Measurements from ENCODE around the gene VWA3B.
"Not testable (repeated sequence)": the region's sequence is repeated elsewhere in the genome, so short reads cannot be mapped to it uniquely, and the experiment has no call there.

The VWA3B gene

GRCh38 chr2:98253461-98254070 is 166.6 kb downstream of the VWA3B start:
- DNase-seq (ENCODE audit: low read depth), result peak; percentile 17

DNA sequence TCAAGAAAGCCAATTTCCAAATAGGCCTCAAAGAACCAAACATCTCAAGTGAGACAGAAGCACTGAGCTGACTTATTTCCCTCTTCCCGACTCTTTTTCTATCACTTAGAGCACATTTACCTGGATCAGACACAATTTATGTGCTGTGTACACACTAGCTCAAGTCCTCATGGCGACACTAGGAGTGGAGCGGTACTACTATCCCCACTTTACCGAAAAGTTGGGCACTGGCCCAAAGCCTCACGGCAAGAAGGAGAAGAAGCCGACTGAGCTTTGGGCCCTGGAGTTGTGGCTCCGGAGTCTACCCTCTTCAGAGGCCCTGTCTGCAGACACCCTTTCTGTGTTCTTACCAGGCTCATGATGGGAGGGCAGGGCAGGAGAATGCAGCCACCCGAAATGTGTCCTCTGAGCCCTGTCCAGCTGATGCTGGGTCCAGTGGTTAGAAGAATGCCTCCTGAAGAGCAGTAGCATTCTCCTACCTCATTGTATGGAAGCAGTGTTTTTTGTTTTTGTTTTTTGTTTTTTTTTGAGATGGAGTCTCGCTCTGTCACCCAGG is 167.6 kb downstream of the VWA3B start:
- no peak for DNase-seq (ENCODE audit: low read depth)

- DNase-seq (ENCODE audit: low read depth), result no peak
These were observed 171.9 kb downstream of the VWA3B start for GRCh38 chr2:98258906-98259305.

- DNase-seq (ENCODE audit: low read depth), result no peak
These were observed 176.4 kb downstream of the VWA3B start for GRCh38 chr2:98263362-98263761.

GRCh38 chr2:98268225-98268624 is 181.3 kb downstream of the VWA3B start:
- not testable (repeated sequence) for DNase-seq (ENCODE audit: low read depth)

DNA sequence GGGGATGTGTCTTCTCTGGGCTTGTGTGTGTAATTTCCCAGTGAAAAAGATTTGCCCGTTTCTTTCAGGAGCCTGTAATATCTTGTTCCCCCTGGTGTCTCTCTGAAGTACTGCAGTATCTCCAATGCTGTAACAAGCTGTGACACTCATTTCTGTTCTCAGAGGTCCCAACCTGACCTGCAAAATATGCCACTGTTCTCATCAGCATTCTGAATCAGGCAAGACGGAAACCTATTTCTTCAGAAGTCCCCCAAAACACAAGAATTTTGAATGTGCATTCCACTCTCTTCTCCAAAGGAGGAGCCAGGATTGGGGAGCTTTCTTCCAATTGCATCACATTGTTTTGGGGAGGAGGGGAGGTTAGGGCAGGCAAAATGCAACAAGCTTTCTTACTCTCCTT is 182.3 kb downstream of the VWA3B start:
- peak; percentile 40 for DNase-seq (ENCODE audit: low read depth)

GRCh38 chr2:98269830-98270229 is 182.9 kb downstream of the VWA3B start:
- no peak for DNase-seq (ENCODE audit: low read depth)

GRCh38 chr2:98277162-98277859 is 190.3 kb downstream of the VWA3B start:
- no peak for DNase-seq (ENCODE audit: low read depth)

- no peak for DNase-seq (ENCODE audit: low read depth)
These were observed 191.1 kb downstream of the VWA3B start for GRCh38 chr2:98278074-98278473.

DNA sequence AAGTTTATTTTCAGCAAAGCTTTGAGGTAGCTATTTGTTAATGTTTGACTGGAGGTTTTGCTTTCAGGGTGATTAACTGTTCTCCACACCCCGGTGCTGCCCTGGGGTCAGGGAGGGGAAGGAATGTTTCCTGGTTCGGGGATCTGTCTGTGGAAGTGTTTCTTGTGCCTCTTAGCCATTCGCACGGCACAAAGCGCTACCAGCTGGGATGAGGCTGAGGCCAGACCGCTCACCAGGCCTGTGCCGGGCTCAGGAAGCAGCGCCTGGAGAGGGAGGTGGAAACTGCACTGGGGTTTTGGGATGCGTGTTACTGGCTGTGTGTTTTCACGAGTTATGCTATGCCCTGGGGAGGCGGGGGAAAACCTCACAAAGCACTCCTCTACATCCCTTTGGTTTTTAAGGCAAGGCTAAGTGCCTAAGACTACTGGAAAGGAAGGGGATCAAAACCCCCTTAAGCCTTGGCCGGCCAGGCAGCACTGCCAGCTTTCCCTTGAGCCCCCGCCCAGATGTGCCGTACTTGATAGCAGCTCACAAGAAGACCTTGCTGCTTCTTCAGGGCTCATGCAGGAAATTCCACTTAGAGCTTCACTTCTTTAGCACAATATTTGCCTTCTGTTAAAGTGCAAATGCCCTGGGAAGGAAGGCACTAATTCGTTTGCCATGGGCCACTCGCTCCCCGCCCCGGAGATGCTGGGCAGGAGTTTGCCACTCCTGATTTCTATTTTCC is 193.6 kb downstream of the VWA3B start:
- DNase-seq (ENCODE audit: low read depth), result peak; percentile 61

- no peak for DNase-seq (ENCODE audit: low read depth)
These were observed 194.6 kb downstream of the VWA3B start for GRCh38 chr2:98281607-98282006.

DNA sequence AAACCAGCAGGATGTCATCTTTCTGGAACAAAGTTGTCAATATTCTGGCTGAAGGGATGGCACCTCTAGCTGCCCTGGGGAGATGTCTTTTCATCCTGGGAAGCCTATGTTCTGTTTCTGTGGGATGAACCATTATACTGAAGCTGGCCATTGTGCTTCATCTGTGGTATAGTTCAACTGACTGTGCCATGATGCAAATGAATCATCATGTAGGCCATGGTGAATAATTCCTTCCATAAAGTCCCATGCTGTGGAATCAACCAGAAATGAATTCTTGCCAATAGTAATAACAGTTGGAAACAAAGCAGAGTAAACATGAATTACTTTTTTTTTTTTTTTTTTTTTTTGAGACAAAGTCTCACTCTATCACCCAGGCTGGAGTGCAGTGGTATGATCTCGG is 195.1 kb downstream of the VWA3B start:
- DNase-seq (ENCODE audit: low read depth), result no peak

GRCh38 chr2:98293030-98293429 is 206.1 kb downstream of the VWA3B start:
- DNase-seq (ENCODE audit: low read depth), result no peak

DNA sequence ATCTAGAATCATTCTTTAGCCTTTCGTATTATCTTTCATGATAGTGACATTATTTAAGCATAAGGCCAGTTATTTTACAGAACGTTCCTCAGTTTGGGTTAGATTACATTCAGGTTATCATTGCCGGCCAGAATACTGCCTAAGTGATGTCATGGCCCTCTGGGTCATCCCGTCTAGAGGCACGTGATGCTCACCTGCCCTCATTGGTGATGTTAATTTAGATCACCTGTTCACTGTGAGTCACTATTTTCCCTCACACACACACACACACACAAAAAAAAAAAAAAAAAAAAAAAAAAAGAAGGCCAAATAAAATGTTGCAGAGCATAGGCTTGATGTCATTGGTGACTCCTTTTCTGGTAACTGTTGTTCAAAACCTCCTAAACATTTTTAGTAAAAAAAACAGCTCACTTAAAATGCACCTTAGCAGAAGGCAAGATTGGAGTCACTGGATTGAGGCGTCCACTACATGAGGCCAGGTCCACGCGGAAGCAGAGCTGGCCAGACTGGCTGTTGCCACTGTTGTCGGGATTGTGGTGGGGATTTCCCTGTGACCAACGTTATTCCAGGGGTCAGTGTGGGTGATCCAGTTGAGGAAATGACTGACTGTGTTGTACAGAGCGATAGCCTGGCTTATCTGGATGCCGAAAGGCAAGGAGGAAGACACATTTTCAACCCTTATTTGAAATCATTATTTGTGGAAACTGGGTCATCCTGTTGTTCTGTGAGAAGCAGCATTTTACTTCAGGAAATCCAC is 207.1 kb downstream of the VWA3B start:
- DNase-seq (ENCODE audit: low read depth), result no peak

- DNase-seq (ENCODE audit: low read depth), result no peak
These were observed 207.7 kb downstream of the VWA3B start for GRCh38 chr2:98294711-98295110.

GRCh38 chr2:98295275-98295674 is 208.3 kb downstream of the VWA3B start:
- no peak for DNase-seq (ENCODE audit: low read depth)

GRCh38 chr2:98295721-98296414 is 208.9 kb downstream of the VWA3B start:
- no peak for DNase-seq (ENCODE audit: low read depth)

- DNase-seq (ENCODE audit: low read depth), result no peak
These were observed 209.5 kb downstream of the VWA3B start for GRCh38 chr2:98296440-98296839.

DNA sequence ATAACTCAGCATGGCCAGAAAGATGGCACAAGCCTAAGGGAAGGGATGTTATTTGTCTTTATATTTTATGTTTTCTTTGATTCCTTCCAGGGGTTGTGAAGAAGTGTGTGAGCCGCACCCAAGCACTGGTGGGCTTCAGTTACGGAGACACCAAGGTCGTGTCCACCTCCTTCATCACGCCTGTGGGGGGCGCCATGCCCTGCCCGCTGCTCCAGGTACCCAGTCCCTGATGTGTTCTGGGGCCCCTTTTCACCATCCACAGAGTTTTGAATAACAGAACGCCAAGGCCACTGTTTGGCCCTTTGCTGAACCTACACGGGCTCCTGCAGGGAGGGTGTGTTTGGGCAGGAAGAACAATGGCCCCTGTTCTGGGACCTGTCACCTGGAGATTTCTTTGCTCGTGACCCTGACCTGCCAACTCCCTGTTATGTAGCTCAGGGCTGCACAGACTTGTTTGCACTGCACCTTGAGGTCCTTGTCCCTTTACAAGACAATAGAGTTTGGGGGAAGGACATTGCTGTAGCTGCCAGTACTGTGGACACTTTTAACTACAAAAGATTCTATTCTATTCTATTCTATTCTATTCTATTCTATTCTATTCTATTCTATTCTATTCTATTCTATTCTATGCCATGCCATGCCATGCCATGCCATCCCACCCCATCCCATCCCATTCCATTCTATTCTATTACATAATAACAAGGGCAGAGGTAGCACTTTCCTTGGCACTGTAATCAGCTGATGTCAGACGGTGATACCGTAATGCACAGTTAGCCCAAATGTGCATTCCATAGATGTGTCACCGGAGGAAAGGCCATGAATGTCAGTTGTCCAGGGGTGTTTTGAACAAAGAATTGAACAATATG is 211.1 kb downstream of the VWA3B start:
- DNase-seq (ENCODE audit: low read depth), result no peak

- DNase-seq (ENCODE audit: low read depth), result no peak
These were observed 211.8 kb downstream of the VWA3B start for GRCh38 chr2:98298683-98299164.

Data from GM04504 (cell line).